Measurements from ENCODE around the gene SFTPA2.
"Not testable (repeated sequence)": the region's sequence is repeated elsewhere in the genome, so short reads cannot be mapped to it uniquely, and the experiment has no call there.

Gene SFTPA2

DNA sequence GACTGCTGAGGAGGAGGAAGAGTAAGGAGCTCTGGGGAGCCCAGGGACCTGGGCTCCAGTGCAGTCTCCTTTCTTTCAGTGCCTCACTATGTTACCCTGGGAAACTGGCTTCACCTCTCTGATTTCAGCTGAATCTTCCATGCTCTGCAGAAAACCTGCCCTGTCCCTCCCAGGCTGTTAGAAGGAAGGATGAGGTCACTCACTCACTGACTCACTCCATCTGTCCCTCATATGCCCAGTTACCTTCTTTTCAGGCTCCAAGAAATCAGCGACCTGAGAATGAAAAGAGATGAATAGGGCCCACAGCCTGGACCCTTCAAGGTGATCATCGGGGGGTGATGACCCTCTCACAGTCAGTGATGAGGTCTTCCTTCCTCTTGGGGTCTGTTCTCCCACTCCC lies 481 bp downstream of the SFTPA2 start:
- no peak for DNase-seq (ENCODE audit: low read depth)

DNA sequence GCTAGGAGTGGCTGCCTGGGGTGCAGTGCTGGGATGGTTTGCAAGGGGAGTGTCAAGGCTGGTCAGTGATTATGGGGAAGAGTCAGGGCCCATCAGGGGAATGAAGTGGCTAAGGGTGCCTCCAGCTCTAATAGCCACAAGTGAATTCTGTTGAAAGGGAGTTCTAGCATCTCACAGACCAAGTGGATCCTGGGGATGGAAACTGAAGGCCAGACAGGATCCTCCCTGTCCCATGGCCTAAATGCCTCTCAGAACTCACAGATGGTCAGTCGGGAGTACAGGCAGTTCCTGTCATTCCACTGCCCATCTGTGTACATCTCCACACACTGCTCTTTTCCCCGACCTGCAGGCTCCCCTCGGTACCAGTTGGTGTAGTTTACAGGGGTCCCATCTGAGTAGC lies 3.2 kb downstream of the SFTPA2 start:
- not testable (repeated sequence) for DNase-seq (ENCODE audit: low read depth)

DNA sequence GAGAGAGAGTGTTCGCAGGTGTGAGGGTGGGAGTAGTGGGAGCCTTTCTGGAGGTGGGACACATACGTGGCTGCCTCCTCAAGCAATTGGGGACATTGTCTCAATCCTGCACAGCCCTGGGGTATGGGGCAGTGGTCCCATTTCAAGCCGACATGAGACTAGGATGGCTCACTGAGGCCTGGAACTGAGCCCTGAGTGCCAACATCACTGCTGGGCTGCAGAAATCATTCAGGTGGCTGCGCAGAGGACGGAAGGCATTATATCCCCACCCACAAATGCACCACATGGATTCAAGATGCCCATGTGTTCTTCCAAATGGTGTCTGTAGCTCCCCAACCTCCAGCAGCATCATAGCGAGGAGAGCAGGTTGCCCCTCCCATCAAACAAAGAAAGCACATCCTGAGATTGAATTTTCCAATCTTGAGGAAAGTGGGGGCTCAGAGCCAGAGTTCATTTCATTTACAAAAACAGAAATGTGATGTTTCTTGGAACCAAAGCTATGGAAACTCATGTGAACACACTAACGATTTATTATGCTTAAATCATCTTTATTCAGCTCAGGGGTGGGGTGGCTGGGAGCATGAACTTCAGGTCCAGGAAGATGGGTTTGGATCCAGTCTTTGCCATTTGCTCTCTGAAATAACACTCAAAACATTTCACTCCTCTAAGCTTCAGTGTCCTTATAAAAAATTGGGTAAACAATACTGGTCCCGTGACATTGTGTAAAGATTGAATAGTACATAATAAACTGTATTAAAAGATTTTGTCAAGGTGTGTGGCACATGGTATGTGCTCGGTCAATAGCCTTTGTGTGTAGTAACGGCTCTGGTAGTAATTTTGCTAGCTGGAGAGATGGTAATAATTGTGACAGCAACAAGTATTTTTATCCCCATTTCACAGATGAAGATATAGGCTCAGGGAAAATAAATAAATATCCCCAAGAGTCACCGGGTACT lies 4.6 kb downstream of the SFTPA2 start:
- DNase-seq (ENCODE audit: low read depth), result no peak

DNA sequence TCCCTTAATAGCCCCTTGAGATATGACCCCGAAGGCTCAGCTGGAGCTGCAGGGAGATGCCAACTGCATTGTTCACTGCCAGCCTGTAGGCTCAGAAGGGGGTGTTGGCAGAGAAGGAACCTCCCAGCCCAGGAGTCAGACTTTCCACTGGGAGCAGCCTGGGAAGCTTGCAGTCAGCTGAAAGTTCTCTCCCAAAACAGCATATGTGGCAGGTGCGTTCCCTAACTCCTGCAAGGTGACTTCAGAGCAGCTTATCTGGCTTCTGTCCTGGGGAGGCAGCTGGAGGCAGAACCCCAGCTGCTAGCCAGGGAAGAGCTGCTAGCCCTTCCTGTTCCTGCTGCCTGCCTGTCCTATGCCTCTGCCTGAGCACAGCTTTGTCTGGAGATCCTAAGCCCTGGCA lies 8.1 kb downstream of the SFTPA2 start:
- DNase-seq (ENCODE audit: low read depth), result no peak

DNA sequence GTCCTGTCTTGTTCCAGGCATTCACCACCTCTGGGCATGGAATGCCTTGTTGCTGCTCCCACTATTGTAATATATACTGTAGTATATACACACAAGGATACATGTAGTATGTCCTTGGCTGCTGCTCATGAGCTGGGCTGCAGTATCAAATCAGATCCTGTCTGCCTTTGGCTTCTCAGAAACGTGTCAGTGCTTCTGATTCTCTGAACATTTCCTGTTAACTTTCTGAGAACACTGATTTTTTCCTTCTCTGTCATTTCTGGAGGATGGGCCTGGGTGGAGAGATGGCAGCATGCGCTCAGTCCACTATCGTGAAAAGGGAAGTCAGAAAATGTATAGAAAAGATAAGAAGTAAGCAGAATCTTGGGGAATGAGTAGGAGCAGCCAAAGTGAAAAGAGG lies 12.2 kb downstream of the SFTPA2 start:
- no peak for DNase-seq (ENCODE audit: low read depth)

DNA sequence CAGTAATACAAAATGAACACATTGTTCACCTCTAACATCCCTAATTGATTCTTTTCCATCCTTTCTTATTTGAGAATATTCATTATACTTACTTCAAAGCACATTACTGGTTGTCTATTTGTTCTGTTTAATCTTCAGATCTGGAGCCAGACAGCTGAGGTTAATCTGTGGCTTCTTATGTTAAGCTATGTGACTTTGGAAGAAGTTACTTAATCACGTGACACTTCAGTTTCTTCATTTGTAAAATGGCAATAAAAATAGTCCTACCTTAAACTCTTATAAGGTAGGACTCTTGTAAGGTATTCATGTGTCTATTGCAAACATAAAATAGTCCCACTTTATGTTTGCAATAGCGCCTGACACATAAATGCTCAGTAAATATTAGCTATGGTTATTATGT lies 13.1 kb downstream of the SFTPA2 start:
- DNase-seq (ENCODE audit: low read depth), result not testable (repeated sequence)

DNA sequence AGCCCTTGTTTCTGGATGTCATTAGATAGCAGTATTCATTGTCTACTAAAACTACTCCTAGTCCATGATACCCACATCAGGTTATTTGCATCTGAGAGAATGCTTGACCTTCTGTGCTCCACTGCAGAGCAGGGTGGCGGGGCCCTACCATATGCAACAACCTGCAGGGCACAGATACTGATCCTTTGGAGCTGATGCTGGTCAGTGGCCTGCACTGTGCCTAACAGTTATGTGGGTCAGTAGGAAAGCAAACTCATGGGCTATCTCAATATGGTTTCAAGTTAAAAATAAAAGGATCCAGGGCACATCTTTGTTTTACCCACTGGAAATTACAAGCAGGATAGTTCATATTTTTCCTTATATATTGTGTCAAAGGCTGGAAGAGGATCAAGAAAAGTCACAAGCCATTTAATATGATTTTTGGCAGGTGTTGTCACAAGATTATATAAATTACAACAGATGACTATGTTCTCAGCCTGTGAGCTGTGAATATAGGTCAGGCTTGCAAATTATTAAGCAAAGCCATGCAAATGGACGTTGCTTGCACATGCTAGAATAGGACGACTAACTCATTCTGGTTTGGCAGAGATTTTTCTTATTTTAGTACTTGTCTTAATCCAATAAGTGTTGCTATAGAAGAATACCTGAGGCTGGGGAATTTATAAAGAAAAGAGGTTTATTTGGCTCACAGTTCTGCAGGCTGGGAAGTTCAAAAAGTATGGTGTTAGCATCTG lies 15.1 kb downstream of the SFTPA2 start:
- not testable (repeated sequence) for DNase-seq (ENCODE audit: low read depth)

DNA sequence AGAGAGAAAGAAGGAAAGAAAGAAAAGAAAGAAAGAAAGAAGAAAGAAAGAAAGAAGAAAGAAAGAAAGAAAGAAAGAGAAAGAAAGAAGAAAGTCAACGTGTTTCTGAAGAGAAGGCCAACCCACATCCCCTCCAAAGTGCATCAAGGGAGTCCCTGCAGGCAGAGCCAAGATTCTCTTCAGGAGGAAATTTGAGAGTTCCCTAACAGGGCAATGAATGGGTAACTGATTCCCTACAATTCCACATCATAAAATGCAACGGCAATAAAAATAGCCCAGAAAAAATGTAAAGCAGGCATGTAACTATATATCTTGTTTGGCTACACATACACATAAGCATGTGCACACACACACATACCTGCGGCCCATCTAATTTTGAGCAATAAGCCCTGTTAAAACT lies 15.8 kb downstream of the SFTPA2 start:
- DNase-seq (ENCODE audit: low read depth), result not testable (repeated sequence)

DNA sequence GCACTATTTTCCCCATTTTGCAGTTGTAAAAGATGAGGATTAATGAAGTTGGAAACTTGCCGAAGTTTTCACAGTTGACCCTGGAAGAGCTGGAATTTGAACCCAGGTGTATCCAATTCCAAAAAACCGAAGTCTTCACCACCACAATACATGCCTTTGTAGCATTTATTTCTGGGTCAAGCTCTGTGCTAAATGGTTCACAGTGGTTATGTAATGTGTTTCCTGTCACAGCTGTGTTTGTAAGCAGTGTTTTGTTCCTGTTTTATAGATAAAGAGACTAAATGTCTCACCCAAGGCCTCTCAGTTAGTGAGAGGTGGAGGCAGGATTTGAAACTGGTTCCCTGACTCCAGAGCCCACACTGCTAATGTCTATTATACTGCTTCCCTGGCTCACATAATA lies 17.6 kb downstream of the SFTPA2 start:
- DNase-seq (ENCODE audit: low read depth), result no peak

DNA sequence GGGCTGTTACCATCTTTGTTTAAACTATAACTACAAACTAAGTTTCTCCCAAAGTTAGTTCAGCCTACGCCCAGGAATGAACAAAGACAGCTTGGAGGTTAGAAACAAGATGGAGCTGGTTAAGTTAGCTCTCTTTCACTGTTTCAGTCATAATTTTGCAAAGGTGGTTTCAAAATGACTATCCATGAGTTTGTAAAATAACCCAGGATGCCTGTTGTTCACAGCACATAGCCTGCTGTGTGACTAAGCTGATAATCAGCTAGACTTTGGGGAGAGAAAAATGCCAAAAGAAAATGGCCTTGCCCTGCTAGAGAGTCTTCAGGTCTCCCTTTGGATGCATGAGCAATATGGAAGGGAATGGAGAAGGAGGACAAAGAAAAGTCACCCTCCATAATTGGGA lies 19.3 kb downstream of the SFTPA2 start:
- not testable (repeated sequence) for DNase-seq (ENCODE audit: low read depth)

DNA sequence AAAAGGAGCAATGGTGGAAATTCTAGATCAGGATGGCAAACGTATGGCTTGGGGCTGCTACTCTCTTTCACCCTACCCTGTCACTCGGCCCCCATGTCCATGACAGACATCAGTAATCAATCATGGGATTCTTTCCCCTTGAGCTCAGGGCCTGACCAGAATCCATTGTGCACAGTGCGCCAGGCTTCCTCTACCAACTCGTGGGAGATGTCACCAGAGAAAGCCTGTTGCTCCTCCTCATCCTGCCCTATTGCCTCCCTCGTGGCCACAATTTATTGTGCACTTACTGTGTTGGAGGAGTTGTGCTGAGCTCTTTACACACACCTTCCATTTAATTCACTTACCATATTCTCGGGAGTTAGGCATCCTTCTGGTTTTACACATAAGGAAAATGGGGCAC lies 21.9 kb downstream of the SFTPA2 start:
- not testable (repeated sequence) for DNase-seq (ENCODE audit: low read depth)

DNA sequence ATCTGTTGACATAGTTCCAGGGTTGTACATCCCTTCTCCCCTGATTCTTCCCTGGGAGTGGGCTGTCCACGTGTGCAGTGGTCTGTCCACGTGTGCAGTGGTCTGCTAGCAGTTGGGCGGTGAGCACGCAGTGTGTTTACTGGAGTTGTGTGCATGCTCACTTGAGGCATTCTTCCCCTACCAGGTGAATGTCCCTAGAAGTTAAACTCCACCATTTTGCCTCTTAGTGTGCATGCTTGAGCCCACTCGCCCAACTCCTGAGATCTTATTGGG lies 26.4 kb downstream of the SFTPA2 start:
- DNase-seq (ENCODE audit: low read depth), result not testable (repeated sequence)

DNA sequence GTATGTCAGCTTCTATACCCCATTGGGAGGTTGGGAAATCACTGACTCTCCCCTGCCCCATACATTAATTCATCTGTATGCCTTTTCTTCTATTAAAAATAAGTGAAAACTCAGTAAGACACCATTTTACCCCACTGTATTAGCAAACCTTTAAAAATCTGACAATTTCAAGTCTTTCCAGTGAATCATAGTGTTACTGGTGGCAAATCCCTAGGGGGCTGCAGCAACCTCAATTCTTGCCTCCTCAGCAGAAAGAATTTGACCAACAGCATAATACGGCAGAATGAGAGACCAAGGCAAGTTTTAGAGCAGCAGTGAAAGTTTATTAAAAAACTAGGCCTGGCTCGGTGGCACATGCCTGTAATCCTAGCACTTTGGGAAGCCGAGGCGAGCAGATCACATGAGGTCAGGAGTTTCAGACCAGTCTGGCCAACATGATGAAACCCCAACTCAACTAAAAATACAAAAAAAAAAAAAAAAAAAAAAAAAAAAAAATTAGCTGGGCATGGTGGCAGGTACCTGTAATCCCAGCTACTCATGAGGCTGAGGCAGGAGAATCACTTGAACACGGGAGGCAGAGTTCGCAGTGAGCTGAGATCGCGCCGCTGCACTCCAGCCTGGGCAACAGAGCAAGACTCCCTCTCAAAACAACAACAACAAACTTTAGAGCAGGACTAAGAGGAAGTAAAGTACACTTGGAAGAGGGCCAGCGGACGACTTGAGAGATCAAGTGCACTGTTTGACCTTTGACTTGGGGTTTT lies 26.9 kb downstream of the SFTPA2 start:
- not testable (repeated sequence) for DNase-seq (ENCODE audit: low read depth)

DNA sequence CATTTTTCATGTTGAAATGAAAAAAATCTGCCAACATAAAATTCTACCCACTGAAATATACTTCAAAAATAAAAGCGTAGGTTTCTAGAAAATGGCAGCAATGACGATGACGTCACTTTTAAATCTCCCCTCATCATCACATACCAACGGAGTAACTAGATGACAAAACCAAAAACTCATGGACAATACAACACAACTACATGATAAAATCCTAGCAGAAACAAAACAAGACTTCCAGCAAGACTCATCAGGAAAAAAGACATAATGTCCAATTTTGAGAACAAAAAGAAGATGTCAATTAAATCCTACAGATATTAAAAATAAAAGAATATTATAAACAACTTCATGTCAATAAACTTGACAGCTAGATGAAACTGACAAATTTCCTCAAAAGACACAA lies 31.9 kb downstream of the SFTPA2 start:
- DNase-seq (ENCODE audit: low read depth), result not testable (repeated sequence)

DNA sequence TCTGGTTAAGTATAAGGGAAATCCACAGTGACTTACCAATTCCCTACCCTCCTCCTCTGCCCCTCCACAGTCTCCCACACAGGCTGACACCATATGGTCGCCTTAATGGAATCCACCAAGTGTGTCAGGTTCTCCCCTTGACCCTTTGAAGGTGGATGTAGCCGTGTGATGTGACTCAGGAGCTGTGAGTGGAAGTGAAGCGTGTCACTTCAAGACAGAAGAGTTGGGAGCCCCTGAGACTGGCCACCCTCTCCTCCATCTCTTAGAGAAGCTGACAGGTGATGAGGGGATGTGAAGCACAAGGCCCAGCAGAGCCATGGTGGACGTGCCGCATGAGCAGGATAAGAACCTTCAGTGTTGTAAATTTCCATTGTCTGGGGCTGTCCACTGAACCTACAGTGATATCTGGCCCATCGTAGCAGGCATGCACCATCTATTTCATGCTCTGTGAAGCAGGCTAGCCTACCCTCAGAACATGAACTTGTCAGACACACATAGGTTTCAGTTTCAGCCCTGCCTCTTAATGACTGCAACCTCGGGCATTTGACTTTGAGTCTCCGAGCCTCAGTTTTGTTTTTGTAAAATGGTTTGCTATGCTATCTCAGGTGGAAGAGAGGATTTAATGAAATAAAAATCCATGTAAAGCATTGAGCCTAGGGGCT lies 35.0 kb downstream of the SFTPA2 start:
- DNase-seq (ENCODE audit: low read depth), result not testable (repeated sequence)

DNA sequence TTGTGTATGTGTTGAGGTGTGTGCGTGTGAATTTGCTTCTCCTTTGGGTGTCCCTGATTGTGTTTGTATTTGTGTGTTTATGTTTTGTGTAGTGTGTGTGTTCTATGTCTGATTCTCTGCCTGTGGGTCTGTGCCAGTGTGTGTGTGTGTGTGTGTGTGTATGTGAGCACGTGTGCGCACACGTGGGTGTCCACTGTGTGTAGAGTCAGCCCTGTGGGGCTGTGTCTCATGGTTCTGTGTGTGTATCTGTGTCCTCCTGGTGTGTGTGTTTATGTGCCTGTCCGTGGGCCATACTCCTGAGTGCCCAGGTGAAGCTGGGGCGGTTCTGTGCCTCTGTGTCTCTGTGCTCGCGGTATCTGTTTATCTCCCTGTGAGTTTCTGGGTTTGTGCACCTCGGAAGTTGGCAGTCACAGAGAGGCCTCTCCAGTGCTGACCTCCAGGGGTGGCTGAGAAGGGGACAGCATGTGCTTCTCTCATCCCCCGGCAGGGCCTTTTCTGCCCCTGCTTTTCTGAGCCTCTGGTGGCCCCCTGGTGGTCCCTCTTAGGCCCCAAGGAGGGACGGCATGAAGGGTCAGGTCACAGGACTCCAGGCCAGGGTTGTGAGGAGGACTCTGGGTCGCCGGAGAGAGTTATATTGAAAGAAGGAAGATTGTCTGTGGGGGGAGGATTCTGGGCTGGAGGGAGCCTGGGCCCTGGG lies 36.9 kb downstream of the SFTPA2 start:
- not testable (repeated sequence) for DNase-seq (ENCODE audit: low read depth)

DNA sequence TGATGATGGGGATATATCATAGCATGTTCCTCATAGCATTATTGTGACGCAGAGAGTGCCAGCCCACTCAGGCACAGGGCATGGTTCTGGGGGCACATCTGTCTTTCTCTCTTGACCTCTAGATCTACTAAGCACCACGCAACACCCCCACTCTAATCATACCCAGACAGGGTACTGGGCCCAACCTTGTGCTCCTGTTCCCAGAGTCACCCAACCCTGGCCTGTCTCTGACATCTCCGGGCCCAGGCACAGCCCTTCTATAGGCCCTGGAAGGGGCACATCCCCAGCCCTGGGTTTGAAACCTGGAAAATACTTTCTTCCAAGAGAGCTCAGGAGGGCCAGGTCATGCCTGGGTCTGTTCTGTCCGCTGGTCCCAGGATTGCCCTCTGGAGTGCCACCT lies 37.7 kb downstream of the SFTPA2 start:
- not testable (repeated sequence) for DNase-seq (ENCODE audit: low read depth)

DNA sequence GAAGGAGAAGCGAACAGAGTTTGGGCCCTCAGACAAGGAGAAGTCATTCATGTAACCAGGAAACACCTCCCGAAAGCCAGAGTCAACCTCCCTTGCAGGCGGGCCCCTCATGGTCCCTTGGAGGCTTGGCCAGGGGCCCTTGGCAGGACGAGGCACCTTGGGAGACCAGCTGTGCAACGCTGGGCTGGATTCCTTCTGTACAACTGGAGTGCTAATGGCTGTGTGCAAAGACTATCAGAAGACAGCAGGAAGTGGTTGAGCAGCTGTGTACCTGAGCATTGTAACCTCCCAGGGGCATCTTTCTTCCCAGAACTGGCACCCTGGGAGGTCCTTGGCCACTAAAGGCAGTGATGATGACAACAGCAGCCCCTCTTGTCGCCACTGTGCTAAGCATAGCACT lies 38.5 kb downstream of the SFTPA2 start:
- DNase-seq (ENCODE audit: low read depth), result not testable (repeated sequence)

DNA sequence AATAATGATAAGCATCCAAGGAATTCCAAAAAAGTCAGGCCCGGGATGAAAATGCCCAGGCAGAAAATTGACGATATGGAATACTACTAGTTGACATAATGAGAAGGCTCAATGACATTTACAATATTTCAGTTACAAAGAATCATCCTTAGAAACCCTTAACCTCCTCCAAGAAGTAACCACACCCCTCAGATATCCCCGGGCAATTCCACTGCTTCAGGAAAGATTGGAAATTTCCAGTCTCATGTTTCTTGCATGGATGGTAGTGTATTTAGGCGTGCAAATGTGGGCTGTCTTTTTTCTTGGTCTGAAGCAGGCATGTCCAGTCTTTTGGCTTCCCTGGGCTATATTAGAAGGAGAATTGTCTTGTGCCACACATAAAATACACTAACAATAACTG lies 42.6 kb downstream of the SFTPA2 start:
- DNase-seq (ENCODE audit: low read depth), result not testable (repeated sequence)

DNA sequence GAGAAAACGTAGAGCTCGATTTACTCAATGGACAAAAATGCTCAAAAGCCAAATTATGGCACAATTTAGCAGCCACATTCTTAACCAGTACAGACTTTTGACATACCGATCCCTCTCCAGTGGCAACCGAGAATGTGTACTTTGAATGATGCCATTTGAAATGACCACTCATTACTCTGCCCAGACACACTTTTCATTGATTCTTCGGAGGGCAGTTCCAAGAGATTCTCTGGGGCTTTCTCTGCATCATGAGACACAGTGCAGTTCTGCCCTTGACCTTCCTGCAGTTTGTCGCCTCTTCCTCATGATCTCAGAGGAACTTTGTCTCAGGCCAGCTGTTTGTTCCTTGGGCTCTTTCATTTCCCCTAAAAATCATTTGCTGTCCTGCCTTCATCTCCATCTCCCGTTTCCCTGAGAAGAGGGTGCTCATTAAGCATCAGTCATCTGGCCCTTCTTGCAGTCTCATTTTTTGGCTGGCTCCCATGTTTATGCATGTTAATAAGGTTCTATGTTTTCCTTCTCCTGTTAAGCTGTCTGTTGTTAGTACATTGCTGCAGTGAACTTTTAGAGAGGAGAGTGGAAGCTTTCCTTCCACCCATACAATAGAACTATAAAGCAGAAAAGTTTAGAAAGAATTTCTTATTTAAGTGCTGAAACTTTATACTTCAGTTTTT lies 43.5 kb downstream of the SFTPA2 start:
- DNase-seq (ENCODE audit: low read depth), result not testable (repeated sequence)

All from stimulated activated CD8-positive, alpha-beta memory T cell treated with anti-CD3 and anti-CD28 coated beads, Interleukin-4, amount 100 ng/mL, for 24 hours (primary cell).